ENCODE results near the gene CCDC60.

CCDC60 gene, protein sequence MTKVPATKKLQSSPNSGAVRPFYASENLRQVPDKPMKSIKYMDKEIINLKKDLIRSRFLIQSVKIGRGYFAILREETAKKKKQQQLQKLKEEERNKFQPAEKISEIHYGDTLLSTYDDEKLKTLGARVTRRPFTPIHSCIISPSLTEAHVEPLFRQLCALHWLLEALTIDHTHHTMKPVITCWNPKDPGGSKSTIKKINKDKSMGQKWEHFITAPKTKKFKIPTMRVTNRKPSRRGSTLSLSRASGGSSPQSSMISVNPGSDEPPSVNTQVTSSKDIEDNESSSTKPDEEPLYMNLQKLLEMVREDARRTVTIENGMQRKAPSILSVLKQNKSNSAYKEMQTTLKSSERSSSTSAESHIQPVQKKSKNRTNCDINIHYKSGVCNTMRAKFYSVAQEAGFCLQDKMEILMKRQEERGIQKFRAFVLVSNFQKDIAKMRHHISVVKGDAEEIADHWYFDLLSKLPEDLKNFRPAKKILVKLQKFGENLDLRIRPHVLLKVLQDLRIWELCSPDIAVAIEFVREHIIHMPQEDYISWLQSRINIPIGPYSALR

DNA sequence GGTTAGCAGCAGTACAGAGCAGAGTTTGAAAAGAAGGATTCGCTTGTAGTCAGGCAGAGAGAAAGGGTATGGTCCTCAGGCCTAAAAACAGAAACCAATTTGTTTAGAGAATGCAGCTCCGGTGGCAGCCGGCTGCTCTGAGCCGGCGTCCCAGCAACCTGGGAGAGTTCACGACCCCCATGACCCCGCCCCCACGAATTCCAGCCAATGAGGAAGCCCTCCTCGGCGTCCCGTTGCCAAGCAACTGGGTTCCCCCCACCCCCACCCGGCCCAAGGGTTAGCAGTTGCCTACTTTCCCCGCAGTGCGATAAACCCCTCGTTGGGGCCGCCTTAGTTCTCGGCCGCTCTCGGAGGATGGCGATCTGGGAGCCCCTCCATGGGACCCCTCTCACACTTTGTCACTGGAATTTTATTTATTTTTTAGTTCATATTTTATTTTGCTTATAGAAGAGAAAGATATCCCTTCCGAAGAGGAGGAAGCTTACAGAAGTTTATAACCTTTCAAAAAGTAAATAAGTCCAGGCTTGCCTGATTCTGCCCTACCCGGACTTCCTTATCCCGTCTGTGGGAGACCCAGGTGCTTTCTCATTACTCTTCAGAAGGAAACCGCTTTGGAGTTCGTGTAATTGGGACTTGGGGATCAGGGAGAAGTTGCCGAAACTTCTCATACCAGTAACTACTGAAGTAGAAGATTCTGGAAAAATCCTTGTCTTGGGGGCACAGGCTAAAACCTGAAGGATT is at the start of gene CCDC60:
Gene CCDC60 (plus strand): TSS at position 300 of the 741 bp plus-strand sequence. CDS start 448 bp downstream, outside the sequence.
- no peak for DNase-seq

- no peak for DNase-seq
Measured at GRCh38 chr12:119288576-119288975, 46.0 kb upstream of the CCDC60 start.

DNA sequence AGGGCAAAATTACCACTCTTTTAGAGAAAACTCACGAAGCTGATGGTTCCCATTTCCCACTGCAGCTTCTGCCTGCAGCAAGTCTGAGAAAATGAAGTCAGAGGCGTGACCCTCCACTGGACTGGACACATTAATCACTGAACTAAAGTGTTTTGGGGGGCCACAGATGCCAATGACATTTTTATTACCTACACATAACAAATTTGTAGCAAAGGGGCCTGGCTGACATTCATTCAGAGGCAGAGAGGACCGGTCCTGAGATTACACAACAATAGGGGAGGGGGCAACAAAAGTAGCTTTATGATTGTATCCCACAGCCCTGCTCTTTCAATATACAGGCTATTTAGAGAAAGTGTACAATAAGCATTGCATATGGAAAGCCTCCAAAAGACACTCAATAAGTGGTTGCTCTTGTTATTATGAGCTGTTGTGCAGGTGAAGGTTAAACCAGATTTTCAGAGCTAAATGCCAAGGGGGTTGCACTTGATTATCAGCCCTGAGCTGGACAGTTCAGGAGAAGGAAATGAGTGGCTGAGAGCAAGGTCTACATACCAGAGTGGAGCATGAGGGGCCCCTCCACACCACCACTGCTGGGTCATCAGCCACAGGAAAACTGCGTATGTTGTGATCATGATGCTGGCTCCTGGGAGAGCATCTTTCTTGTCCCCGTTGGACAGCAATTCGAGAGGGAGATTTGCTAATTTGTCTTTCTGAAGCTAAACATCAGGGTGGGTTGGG is 41.5 kb upstream of the CCDC60 start:
- no peak for DNase-seq

- DNase-seq, result no peak
Measured at GRCh38 chr12:119294211-119294610, 40.3 kb upstream of the CCDC60 start.

- no peak for DNase-seq
Measured at GRCh38 chr12:119296535-119296934, 38.0 kb upstream of the CCDC60 start.

DNA sequence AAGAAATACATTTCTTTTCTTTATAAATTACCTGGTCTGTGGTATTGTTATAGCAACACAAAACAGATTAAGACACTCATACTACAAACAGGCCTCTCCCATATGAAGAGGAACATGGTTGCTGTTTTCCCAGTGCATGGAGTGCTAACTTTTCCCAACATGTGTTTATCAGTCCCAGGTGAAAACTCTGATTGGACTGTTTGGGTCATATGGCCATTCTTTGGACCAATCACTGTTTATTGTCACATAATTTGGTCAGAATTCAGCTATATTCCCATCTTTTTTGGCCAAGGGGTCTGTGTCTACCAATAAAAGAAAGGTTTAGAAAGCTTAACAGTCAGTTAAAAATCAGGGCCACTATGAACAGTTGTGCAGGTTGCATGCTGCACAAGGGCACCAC is 35.4 kb upstream of the CCDC60 start:
- no peak for DNase-seq

DNA sequence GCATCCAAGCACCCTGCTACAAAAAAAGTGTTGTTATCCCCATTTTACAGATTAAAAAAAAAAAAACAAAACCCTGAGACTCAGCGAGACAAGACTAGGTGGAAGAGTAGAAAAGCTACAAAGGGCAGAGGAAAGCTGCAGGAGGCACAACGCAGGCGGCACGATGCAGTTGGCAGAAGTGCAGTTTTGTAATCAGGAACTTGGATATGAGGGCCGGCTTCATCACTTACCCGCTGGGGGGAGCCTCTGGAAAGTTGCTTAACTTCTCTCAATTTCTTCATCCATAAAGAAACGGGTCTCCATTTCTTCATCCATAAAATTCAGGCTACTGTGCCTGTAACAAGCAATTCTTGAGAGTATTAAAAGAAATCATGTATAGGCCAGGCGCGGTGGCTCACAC is 33.1 kb upstream of the CCDC60 start:
- no peak for DNase-seq

GRCh38 chr12:119302451-119303080 is 32.0 kb upstream of the CCDC60 start:
- no peak for DNase-seq

DNA sequence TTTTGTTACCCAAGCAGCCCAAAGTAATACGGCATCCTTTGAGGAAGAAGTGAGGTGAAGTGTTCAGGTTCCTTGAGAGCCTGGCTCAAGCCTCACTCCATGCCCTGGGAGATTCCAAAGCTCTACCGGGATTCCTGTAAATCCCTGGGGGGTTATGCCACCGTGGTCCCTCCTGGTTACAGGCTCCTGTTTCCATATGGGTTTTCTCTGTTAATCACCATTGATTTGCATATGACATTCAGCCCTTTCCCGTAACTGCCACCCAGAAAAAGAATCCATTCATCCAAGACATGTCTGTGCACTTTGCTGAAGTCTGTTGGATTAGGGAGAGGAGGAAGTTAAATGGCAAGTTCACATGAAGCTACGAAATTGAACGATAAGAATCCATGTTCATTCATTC is 27.9 kb upstream of the CCDC60 start:
- DNase-seq, result no peak

DNA sequence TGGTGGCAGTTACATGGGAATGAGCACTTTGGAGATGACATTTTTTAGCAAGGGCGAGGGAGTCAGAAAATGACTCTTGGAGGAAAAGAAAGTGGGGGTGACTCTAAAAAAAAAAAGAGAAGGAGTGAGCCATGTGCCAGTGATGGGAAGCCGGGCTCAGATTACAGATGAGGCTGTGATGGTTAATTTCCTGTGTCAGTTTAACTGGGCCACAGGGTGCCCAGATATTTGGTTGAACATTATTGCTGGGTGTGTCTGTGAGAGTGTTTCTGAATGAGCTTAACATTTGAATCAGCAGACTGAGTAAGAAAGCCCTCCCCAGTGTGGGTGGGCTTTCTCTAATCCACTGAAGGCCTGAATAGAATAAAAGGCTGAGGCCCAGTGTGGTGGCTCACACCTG is 26.8 kb upstream of the CCDC60 start:
- DNase-seq, result no peak

- DNase-seq, result no peak
Measured at GRCh38 chr12:119308708-119309456, 25.6 kb upstream of the CCDC60 start.

- DNase-seq, result no peak
Measured at GRCh38 chr12:119311878-119312277, 22.7 kb upstream of the CCDC60 start.

GRCh38 chr12:119312904-119313303 is 21.6 kb upstream of the CCDC60 start:
- DNase-seq, result no peak

DNA sequence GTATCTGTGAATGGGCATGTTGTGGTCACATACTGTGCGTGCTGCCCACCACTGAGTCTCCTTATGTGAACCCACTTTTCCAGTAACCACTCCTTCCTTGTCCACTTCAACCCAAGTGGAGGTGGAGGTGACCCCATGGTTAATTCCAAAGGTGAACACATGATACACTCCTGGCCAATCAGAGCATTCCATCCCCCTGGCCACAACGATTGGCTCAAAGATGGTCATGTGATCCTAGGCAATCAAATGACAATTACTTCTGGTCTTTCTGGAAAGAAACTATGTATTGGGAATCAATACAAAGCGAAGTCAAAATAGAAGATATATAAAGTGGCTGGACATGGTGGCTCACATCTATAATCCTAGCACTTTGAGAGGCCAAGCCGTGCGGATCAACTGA is 20.2 kb upstream of the CCDC60 start:
- no peak for DNase-seq

GRCh38 chr12:119319638-119320037 is 14.9 kb upstream of the CCDC60 start:
- DNase-seq, result no peak

DNA sequence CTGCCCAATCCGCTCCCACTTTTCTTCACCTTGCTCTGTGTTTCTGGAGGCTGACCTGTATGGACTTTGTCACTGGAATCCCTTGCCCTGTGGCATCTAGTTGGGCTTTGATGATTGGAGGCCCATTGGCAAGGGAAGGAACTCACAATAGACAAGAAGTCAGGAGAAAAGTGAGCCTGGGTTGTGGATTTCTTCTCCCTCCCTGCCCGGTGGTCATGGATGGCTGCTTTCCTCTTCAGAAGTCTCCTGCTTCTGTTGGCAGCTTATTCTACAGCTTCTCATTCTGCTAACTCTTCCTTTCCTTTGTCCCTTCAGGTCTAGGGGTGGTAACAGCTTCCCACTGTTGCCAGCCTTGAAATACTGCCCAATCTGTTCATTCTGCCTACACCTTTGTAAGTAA is 13.9 kb upstream of the CCDC60 start:
- no peak for DNase-seq

- DNase-seq, result no peak
Measured at GRCh38 chr12:119322301-119322723, 12.2 kb upstream of the CCDC60 start.

GRCh38 chr12:119325813-119326212 is 8.7 kb upstream of the CCDC60 start:
- DNase-seq, result no peak

DNA sequence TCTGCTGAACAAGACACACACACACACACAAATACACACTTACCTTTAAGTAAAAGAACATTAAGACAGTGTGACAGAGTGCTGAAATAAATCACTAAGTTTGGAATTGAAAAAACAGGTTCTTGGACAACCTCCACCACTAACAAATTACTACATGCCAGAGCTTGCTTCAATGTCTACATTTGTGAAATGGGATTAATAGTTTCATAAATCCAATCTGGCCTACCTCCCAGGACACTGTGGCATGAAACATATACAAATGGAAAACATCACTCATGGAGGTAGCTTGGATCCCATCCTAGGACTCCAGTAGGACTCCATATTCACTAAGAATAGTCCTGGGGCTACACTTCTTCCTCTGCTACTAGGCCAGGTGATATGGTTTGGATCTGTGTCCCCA is 8.2 kb upstream of the CCDC60 start:
- DNase-seq, result no peak

GRCh38 chr12:119327471-119327870 is 7.1 kb upstream of the CCDC60 start:
- DNase-seq, result no peak

DNA sequence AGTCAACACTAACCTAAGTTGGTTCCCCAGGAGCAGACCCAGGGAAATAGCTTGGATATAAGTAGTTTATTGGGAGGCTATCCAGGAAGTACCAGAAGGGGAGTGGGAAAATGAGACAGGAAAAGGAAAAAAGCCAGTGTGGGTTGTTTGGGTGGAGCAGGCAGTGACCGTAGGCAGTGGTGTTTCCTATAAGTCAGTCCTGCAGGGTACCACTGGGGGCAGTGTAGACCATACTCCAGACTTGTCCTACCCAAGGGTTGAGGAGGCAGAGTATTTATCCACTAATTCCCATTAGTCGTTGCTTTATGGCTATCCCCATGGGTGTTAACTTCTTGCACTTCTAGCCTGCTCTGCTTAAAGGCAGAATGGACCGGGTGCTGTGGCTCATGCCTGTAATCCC is 6.4 kb upstream of the CCDC60 start:
- peak; percentile 11 for DNase-seq
